ENCODE measurements around the gene CRHBP. TPM values are rescaled to one million over a fixed set of nuclear protein-coding genes. Genes with fewer than 3 reads are reported as not detected.

CRHBP gene
- total and polyA plus RNA-seq, 2 experiments from 2014 or later = not detected

DNA sequence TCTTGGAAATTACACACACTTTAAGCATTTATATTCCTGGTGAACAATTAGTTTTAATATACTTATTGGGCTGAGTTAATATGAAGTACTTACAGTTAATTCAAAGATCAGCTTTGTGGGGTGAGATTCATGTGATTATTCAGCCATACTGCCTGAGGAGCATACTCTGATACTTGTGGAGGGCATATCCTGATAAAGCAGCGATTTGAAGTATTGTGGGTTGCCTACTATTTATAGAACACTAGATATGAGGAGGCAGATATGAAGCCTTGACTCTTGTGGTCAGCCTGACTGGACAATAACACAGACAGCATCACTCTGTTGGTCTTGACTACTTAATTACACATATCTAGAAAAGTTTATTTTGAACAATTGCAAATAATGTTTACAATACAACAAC is 50.4 kb downstream of the CRHBP start:
- Histone ChIP-seq H3K4me3 (no peak overlapping the region), H3K4me2 (no peak overlapping the region), H2AFZ (no peak overlapping the region), H3K9me2 (ENCODE audit: insufficient read depth) (no peaks in the 10 kb centered on the region), H4K20me1 (replicated peaks; ENCODE audit: insufficient read depth) (no peaks in the 10 kb centered on the region), H3K79me2 (replicated peaks; ENCODE audit: insufficient read depth) (no peaks in the 10 kb centered on the region), H3K27ac (ENCODE audit: low read depth) (no peak overlapping the region), H3F3A (replicated peaks; ENCODE audit: low read depth) (no peaks in the 10 kb centered on the region), H3K4me1 (ENCODE audit: insufficient read depth) (no peaks in the 10 kb centered on the region), H3K27me3 (ENCODE audit: insufficient read depth) (no peaks in the 10 kb centered on the region), H3K36me3 (ENCODE audit: insufficient read depth) (no peaks in the 10 kb centered on the region)
- ATAC-seq (no peak), DNase-seq (ENCODE audit: low spot score) (no peak)
- H3K4me1 Mint-ChIP-seq = no peaks in the 10 kb centered on the region
- no peaks in the 10 kb centered on the region for H3K27me3 Mint-ChIP-seq (ENCODE audit: insufficient read depth, low read depth, poor library complexity)
- H3K4me3 Mint-ChIP-seq = no peak overlapping the region
- TF ChIP-seq JUNB (IDR thresholded peaks at IDR 0.05; ENCODE audit: unreplicated experiment) = no peak
- no peak for TF ChIP-seq CREB1 (CRISPR knock-in tag; IDR thresholded peaks at IDR 0.05; ENCODE audit: low read depth)
- TF ChIP-seq ZNF331 (CRISPR knock-in tag; IDR thresholded peaks at IDR 0.05; ENCODE audit: low read depth) = no peak
- TF ChIP-seq, protein P1, sequence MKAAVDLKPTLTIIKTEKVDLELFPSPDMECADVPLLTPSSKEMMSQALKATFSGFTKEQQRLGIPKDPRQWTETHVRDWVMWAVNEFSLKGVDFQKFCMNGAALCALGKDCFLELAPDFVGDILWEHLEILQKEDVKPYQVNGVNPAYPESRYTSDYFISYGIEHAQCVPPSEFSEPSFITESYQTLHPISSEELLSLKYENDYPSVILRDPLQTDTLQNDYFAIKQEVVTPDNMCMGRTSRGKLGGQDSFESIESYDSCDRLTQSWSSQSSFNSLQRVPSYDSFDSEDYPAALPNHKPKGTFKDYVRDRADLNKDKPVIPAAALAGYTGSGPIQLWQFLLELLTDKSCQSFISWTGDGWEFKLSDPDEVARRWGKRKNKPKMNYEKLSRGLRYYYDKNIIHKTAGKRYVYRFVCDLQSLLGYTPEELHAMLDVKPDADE (IDR thresholded peaks at IDR 0.05) = no peak
- no peak for TF ChIP-seq EZH2 (IDR thresholded peaks at IDR 0.05; ENCODE audit: low read depth, unreplicated experiment)
- no peak for TF ChIP-seq STAT1 (IDR thresholded peaks at IDR 0.05; ENCODE audit: unreplicated experiment)
- TF ChIP-seq ZNF114 (CRISPR knock-in tag; IDR thresholded peaks at IDR 0.05) = no peak
- TF ChIP-seq NANOG (IDR thresholded peaks at IDR 0.05; ENCODE audit: borderline replicate concordance) = no peak
- TF ChIP-seq, protein P2, sequence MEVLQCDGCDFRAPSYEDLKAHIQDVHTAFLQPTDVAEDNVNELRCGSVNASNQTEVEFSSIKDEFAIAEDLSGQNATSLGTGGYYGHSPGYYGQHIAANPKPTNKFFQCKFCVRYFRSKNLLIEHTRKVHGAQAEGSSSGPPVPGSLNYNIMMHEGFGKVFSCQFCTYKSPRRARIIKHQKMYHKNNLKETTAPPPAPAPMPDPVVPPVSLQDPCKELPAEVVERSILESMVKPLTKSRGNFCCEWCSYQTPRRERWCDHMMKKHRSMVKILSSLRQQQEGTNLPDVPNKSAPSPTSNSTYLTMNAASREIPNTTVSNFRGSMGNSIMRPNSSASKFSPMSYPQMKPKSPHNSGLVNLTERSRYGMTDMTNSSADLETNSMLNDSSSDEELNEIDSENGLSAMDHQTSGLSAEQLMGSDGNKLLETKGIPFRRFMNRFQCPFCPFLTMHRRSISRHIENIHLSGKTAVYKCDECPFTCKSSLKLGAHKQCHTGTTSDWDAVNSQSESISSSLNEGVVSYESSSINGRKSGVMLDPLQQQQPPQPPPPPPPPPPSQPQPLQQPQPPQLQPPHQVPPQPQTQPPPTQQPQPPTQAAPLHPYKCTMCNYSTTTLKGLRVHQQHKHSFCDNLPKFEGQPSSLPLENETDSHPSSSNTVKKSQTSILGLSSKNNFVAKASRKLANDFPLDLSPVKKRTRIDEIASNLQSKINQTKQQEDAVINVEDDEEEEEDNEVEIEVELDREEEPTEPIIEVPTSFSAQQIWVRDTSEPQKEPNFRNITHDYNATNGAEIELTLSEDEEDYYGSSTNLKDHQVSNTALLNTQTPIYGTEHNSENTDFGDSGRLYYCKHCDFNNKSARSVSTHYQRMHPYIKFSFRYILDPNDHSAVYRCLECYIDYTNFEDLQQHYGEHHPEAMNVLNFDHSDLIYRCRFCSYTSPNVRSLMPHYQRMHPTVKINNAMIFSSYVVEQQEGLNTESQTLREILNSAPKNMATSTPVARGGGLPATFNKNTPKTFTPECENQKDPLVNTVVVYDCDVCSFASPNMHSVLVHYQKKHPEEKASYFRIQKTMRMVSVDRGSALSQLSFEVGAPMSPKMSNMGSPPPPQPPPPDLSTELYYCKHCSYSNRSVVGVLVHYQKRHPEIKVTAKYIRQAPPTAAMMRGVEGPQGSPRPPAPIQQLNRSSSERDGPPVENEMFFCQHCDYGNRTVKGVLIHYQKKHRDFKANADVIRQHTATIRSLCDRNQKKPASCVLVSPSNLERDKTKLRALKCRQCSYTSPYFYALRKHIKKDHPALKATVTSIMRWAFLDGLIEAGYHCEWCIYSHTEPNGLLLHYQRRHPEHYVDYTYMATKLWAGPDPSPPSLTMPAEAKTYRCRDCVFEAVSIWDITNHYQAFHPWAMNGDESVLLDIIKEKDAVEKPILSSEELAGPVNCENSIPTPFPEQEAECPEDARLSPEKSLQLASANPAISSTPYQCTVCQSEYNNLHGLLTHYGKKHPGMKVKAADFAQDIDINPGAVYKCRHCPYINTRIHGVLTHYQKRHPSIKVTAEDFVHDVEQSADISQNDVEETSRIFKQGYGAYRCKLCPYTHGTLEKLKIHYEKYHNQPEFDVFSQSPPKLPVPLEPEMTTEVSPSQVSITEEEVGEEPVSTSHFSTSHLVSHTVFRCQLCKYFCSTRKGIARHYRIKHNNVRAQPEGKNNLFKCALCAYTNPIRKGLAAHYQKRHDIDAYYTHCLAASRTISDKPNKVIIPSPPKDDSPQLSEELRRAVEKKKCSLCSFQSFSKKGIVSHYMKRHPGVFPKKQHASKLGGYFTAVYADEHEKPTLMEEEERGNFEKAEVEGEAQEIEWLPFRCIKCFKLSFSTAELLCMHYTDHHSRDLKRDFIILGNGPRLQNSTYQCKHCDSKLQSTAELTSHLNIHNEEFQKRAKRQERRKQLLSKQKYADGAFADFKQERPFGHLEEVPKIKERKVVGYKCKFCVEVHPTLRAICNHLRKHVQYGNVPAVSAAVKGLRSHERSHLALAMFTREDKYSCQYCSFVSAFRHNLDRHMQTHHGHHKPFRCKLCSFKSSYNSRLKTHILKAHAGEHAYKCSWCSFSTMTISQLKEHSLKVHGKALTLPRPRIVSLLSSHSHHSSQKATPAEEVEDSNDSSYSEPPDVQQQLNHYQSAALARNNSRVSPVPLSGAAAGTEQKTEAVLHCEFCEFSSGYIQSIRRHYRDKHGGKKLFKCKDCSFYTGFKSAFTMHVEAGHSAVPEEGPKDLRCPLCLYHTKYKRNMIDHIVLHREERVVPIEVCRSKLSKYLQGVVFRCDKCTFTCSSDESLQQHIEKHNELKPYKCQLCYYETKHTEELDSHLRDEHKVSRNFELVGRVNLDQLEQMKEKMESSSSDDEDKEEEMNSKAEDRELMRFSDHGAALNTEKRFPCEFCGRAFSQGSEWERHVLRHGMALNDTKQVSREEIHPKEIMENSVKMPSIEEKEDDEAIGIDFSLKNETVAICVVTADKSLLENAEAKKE (CRISPR knock-in tag; IDR thresholded peaks at IDR 0.05) = no peak
- no peak for TF ChIP-seq EZH2phosphoT487 (IDR thresholded peaks at IDR 0.05; ENCODE audit: unreplicated experiment)
- TF ChIP-seq, protein P3, sequence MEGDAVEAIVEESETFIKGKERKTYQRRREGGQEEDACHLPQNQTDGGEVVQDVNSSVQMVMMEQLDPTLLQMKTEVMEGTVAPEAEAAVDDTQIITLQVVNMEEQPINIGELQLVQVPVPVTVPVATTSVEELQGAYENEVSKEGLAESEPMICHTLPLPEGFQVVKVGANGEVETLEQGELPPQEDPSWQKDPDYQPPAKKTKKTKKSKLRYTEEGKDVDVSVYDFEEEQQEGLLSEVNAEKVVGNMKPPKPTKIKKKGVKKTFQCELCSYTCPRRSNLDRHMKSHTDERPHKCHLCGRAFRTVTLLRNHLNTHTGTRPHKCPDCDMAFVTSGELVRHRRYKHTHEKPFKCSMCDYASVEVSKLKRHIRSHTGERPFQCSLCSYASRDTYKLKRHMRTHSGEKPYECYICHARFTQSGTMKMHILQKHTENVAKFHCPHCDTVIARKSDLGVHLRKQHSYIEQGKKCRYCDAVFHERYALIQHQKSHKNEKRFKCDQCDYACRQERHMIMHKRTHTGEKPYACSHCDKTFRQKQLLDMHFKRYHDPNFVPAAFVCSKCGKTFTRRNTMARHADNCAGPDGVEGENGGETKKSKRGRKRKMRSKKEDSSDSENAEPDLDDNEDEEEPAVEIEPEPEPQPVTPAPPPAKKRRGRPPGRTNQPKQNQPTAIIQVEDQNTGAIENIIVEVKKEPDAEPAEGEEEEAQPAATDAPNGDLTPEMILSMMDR (conservative IDR thresholded peaks at IDR 0.05; ENCODE audit: low read depth in 2 of 2) = no peak
- TF ChIP-seq, protein P4, sequence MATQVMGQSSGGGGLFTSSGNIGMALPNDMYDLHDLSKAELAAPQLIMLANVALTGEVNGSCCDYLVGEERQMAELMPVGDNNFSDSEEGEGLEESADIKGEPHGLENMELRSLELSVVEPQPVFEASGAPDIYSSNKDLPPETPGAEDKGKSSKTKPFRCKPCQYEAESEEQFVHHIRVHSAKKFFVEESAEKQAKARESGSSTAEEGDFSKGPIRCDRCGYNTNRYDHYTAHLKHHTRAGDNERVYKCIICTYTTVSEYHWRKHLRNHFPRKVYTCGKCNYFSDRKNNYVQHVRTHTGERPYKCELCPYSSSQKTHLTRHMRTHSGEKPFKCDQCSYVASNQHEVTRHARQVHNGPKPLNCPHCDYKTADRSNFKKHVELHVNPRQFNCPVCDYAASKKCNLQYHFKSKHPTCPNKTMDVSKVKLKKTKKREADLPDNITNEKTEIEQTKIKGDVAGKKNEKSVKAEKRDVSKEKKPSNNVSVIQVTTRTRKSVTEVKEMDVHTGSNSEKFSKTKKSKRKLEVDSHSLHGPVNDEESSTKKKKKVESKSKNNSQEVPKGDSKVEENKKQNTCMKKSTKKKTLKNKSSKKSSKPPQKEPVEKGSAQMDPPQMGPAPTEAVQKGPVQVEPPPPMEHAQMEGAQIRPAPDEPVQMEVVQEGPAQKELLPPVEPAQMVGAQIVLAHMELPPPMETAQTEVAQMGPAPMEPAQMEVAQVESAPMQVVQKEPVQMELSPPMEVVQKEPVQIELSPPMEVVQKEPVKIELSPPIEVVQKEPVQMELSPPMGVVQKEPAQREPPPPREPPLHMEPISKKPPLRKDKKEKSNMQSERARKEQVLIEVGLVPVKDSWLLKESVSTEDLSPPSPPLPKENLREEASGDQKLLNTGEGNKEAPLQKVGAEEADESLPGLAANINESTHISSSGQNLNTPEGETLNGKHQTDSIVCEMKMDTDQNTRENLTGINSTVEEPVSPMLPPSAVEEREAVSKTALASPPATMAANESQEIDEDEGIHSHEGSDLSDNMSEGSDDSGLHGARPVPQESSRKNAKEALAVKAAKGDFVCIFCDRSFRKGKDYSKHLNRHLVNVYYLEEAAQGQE (IDR thresholded peaks at IDR 0.05; ENCODE audit: unreplicated experiment) = no peak
- no peak for TF ChIP-seq POLR2AphosphoS5 (IDR thresholded peaks at IDR 0.05; ENCODE audit: low read depth)
- no peak overlapping the region for H3K27ac Mint-ChIP-seq
- H3K36me3 Mint-ChIP-seq (ENCODE audit: low read depth) = no peaks in the 10 kb centered on the region
- no peaks in the 10 kb centered on the region for H3K9me3 Mint-ChIP-seq
